OCI-LY7 (cell line): ENCODE results near the gene HAUS2. TPM values are rescaled to one million over a fixed set of nuclear protein-coding genes. Genes with fewer than 3 reads are reported as not detected.
A peak's percentile ranks its signal among the peaks of the same experiment; 100 is the strongest.

Experiments used
- BruUV-seq: library from RNA; stranded (reverse); fragments of 400-500 nt; replicated peaks from 2 replicates; lab custom pipeline; 2021; lab: Mats Ljungman, UMichigan
- CTCF ChIA-PET: fragments of 300-600 bp; sonication (Branson Sonifier 250); formaldehyde crosslinking; loops from one replicate; lab custom pipeline; 2022; ENCODE audit warnings: antibody characterized with exemption; ENCODE audit not compliant: unreplicated experiment; lab: Charles Lee
- POLR2A ChIA-PET: fragments of 300-600 bp; sonication (Branson Sonifier 250); formaldehyde crosslinking; loops from one replicate; lab custom pipeline; 2022; ENCODE audit warnings: antibody characterized with exemption; lab: Charles Lee
- DNase-seq: peaks from one replicate; pipeline ENCODE4 v3.0.0-alpha.2; 2015; ENCODE audit warnings: low spot score
- H2AFZ ChIP-seq: fragments of 200-600 bp; sonication (generic), shearing (Covaris generic); 2 replicates; pipeline ENCODE4 v1.6.1; 2014; ENCODE audit warnings: mild to moderate bottlenecking, antibody characterized with exemption, low read length, moderate library complexity
- H3K27ac ChIP-seq: fragments of 200-600 bp; sonication (generic); 2 replicates; pipeline ENCODE4 v1.5.1; 2014; ENCODE audit warnings: mixed run types, low read depth, mild to moderate bottlenecking, moderate library complexity, low read length, inconsistent platforms; ENCODE audit not compliant: poor library complexity, severe bottlenecking
- H3K36me3 ChIP-seq: fragments of 200-600 bp; sonication (generic); 2 replicates; pipeline ENCODE4 v1.6.1; 2014; ENCODE audit warnings: mild to moderate bottlenecking, antibody characterized with exemption, low read length, moderate library complexity, mixed read lengths; ENCODE audit not compliant: insufficient read depth
- H3K4me1 ChIP-seq: fragments of 200-600 bp; sonication (generic); 2 replicates; pipeline ENCODE4 v1.5.1; 2014; ENCODE audit warnings: mild to moderate bottlenecking, low read length; ENCODE audit not compliant: insufficient read depth, poor library complexity, severe bottlenecking
- H3K4me2 ChIP-seq: fragments of 200-600 bp; sonication (generic); 2 replicates; pipeline ENCODE4 v1.6.1; 2014; ENCODE audit warnings: mild to moderate bottlenecking, low read length
- H3K4me3 ChIP-seq: fragments of 200-600 bp; sonication (generic); 2 replicates; pipeline ENCODE4 v1.5.1; 2014; ENCODE audit warnings: mild to moderate bottlenecking, low read depth, low read length; ENCODE audit not compliant: poor library complexity, severe bottlenecking
- H3K79me2 ChIP-seq: fragments of 200-600 bp; sonication (generic); 2 replicates; pipeline ENCODE4 v1.6.1; 2016; ENCODE audit warnings: low read depth, mild to moderate bottlenecking, low read length, moderate library complexity, mixed read lengths; ENCODE audit not compliant: insufficient read depth
- H3K9me2 ChIP-seq: fragments of 200-600 bp; sonication (generic); 2 replicates; pipeline ENCODE4 v1.6.1; 2016; ENCODE audit warnings: mild to moderate bottlenecking, low read length, mixed read lengths; ENCODE audit not compliant: insufficient read depth
- H3K9me3 ChIP-seq: fragments of 200-600 bp; sonication (generic); 2 replicates; pipeline ENCODE4 v1.6.1; 2014; ENCODE audit warnings: mild to moderate bottlenecking, mixed run types, low read length, mixed read lengths
- H4K20me1 ChIP-seq: fragments of 200-600 bp; sonication (generic); 2 replicates; pipeline ENCODE4 v1.6.1; 2014; ENCODE audit warnings: mild to moderate bottlenecking, antibody characterized with exemption, low read length, moderate library complexity, mixed read lengths; ENCODE audit not compliant: insufficient read depth
- CTCF ChIP-seq: fragments of 200-600 bp; sonication (generic); conservative IDR thresholded peaks from 2 replicates; pipeline ENCODE4 v1.5.1; 2014; ENCODE audit warnings: mild to moderate bottlenecking, antibody characterized with exemption, low read length, moderate library complexity, mixed read lengths
- EZH2phosphoT487 ChIP-seq: fragments of 200-600 bp; sonication (generic); IDR thresholded peaks from 2 replicates; pipeline ENCODE4 v1.6.1; 2018; ENCODE audit warnings: low read depth, borderline replicate concordance, mild to moderate bottlenecking, mixed run types, antibody characterized with exemption, low read length, moderate library complexity, mixed read lengths
- intact Hi-C: fragments of 100-400 bp; cut with micrococcal nuclease; formaldehyde crosslinking; loops from one replicate; pipeline ENCODE4 v1.10.0; 2022; ENCODE audit not compliant: unreplicated experiment
- total RNA-seq, 2 experiments: library from RNA; depleted of rRNA in 1 of 2; stranded (reverse); fragments of >200 nt in 1 of 2; shearing (Covaris generic) in 1 of 2; gene quantifications; 2 replicates each; pipeline ENCODE4 v1.2.3, GENCODE V29; 2014 to 2022

Gene HAUS2
- total RNA-seq, 2 experiments from 2014 or later: 43.7 to 50.4 TPM

DNA sequence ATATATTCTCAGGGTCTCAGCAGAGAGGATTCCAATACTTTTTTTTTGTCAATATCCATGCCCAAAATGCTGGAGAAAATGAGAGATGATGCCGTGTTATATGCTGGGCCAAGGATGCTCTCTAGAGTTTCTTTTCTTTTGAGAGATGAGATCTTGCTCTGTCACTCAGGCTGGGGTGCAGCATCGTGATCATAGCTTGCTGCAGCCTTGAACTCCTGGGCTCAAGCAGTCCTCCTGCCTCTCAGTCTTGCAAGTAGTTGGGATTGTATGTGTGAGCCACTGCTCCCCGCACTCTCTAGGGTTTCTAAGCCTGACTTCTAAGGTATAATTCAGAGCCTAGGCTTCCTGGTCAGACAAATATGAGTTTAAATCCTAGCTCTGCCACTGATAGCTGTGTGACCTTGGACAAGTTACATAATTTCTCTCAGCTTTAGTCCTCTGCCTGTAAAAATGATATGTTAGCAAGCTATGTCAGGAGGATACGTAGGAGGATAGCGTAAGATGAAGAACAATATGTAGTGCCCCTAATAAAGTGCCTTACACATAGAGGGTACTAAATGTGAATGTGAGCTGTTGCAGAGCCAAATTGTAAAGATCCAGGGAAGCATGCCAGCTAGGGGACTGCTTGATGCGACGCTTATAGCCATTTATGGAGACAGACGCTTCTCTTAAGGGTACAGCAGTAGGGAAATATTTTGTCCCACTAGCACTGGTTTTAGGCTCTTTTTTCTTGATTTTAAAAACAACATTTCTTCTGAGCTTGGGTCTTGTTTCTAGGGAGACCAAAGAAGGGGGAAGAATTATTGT, 34.1 kb downstream of the HAUS2 start:
- intact Hi-C loops: no loop called here
- POLR2A ChIA-PET: interaction anchor here (1.4 kb wide), 1 partner anchor 26 kb away, joined by 3 read pairs; no protein-coding TSS in a partner anchor
- Histone ChIP-seq H4K20me1 (no peaks in the 10 kb centered on the region), H3K4me1 (peaks cover 40% of the 10 kb centered on the region), H3K4me2 (peak overlapping the region; percentile 28; the same call in 1 of the 2 replicates), H3K9me2 (no peaks in the 10 kb centered on the region), H2AFZ (no peak overlapping the region), H3K4me3 (no peak overlapping the region), H3K79me2 (peaks cover 2% of the 10 kb centered on the region; the same call in 1 of the 2 replicates), H3K27ac (no peak overlapping the region), H3K36me3 (peaks cover 10% of the 10 kb centered on the region), H3K9me3 (no peaks in the 10 kb centered on the region; the same call in 1 of the 2 replicates)
- CTCF ChIA-PET: interaction anchor here (0.7 kb wide), 1 partner anchor 18 kb away, joined by 3 read pairs; no protein-coding TSS in a partner anchor
- no TSS peak for BruUV-seq
- no peak for DNase-seq
- TF ChIP-seq CTCF (no peak), EZH2phosphoT487 (no peak)

DNA sequence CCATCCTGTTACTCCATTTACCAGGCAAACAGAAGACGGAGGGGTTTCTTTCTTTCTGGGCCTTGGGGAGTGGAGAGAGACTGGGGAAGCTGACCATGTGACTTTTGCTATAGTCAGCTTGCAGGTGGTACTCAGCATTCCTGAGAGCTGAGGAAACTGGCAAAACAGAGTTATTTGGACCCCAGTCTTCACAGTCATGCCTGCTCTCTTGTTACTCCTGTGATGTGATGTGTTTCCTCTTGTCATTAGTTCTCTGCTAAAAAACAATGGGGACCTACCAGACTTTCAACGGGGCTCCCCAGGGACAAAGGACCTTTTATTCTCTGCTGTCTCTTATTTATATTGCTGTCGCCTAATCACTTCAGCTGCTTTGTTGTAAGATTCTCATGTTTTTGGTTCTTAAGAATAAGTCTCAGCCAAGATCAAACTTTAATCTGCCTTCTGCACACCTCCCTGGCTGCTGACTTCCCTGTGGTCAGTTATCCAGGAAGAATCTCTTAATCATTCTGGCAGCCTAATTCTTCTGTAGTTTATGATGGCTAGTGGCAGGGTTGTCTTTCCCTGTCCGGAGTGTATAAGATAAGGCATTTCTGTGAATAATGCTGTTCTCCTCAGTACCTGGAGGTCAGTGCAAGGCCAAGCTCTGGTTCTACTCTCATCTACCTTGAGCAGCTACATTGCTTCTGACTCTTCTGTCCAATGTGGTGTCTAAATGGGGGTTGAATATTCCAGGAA, 35.6 kb downstream of the HAUS2 start:
- CTCF ChIA-PET: no interaction called here
- Histone ChIP-seq H3K36me3 (peaks cover 10% of the 10 kb centered on the region), H3K4me3 (no peak overlapping the region), H3K9me3 (no peaks in the 10 kb centered on the region), H3K27ac (no peak overlapping the region), H2AFZ (0 out of 2 replicates have a peak overlapping the region, but pooled peaks have one; percentile 11), H3K4me1 (peaks cover 34% of the 10 kb centered on the region), H4K20me1 (no peaks in the 10 kb centered on the region), H3K4me2 (peak overlapping the region; percentile 28; the same call in 1 of the 2 replicates), H3K79me2 (no peaks in the 10 kb centered on the region), H3K9me2 (no peaks in the 10 kb centered on the region)
- no peak for DNase-seq
- no peak for TF ChIP-seq EZH2phosphoT487
- POLR2A ChIA-PET: interaction anchor here (0.6 to 1.4 kb wide), 4 partner anchors 9 to 33 kb away, joined by 3 to 4 read pairs (median 4); partner anchors contain the start of gene STARD9
- intact Hi-C loops: no loop called here
- BruUV-seq: no TSS peak

- no TSS peak for BruUV-seq
- H3K27ac ChIP-seq: no peak overlapping the region
- no peaks in the 10 kb centered on the region for H3K79me2 ChIP-seq
- no peaks in the 10 kb centered on the region for H3K4me1 ChIP-seq
- TF ChIP-seq EZH2phosphoT487 (no peak), CTCF (no peak)
- no peaks in the 10 kb centered on the region for H3K9me3 ChIP-seq
- H3K4me2 ChIP-seq: no peak overlapping the region
- no peak overlapping the region for H2AFZ ChIP-seq
- no peaks in the 10 kb centered on the region for H4K20me1 ChIP-seq
- peaks cover 14% of the 10 kb centered on the region for H3K36me3 ChIP-seq
- H3K9me2 ChIP-seq: no peaks in the 10 kb centered on the region
- DNase-seq: no peak
- H3K4me3 ChIP-seq: no peak overlapping the region
- intact Hi-C loops: no loop called here
- ChIA-PET POLR2A (no interaction called here), CTCF (no interaction called here)
Observed at GRCh38 chr15:42590619-42591237, 42.1 kb downstream of the HAUS2 start.
